Measurements from ENCODE around the gene PDLIM7. TPM values are rescaled to one million over a fixed set of nuclear protein-coding genes. Genes with fewer than 3 reads are reported as not detected.
A peak's percentile ranks its signal among the peaks of the same experiment; 100 is the strongest.

Gene PDLIM7
- total RNA-seq, 1 donor from 2014 or later: 118 TPM

GRCh38 chr5:177456976-177457851, 40.2 kb downstream of the PDLIM7 start:
- peak overlapping the region; percentile 68 for H3K27ac ChIP-seq
- no peaks in the 10 kb centered on the region for H3K9me3 ChIP-seq
- H3K36me3 ChIP-seq: peaks cover 0 to 8% of the 10 kb centered on the region in 2 donors
- H3K27me3 ChIP-seq: no peaks in the 10 kb centered on the region
- TF ChIP-seq CTCF (IDR thresholded peaks at IDR 0.05) (peak in 1 of 3 experiments; percentile 52), POLR2A (IDR thresholded peaks at IDR 0.05) (no peak)
- no peak overlapping the region for H3K4me3 ChIP-seq
- no peak for DNase-seq (ENCODE audit: extremely low spot score in 2 of 2)
- intact Hi-C loops (cut with DNase I): loop anchor here (5.0 to 10.0 kb wide), 2 partner anchors 40 to 142 kb away; partner anchors contain the start of genes MXD3 and PDLIM7
- peaks cover 36% of the 10 kb centered on the region for H3K4me1 ChIP-seq

- peak overlapping the region in 1 of 2 donors; percentile 63 for H3K4me3 ChIP-seq
- DNase-seq (ENCODE audit: extremely low spot score in 2 of 2): no peak
- peaks cover 36% of the 10 kb centered on the region for H3K4me1 ChIP-seq
- intact Hi-C loops (cut with DNase I): loop anchor here (5.0 to 10.0 kb wide), 2 partner anchors 41 to 142 kb away; partner anchors contain the start of genes MXD3 and PDLIM7
- H3K27me3 ChIP-seq: no peaks in the 10 kb centered on the region
- peaks cover 0 to 8% of the 10 kb centered on the region in 2 donors for H3K36me3 ChIP-seq
- H3K9me3 ChIP-seq: no peaks in the 10 kb centered on the region
- H3K27ac ChIP-seq: peak overlapping the region; percentile 68
- TF ChIP-seq CTCF (IDR thresholded peaks at IDR 0.05): no peak
- TF ChIP-seq POLR2A (IDR thresholded peaks at IDR 0.05): no peak
- no peak for TF ChIP-seq POLR2AphosphoS5 (IDR thresholded peaks at IDR 0.05; ENCODE audit: insufficient read depth in 1 of 2, low read depth in 1 of 2)
Observed at GRCh38 chr5:177456591-177456964, 40.8 kb downstream of the PDLIM7 start.

GRCh38 chr5:177455661-177456590, 41.5 kb downstream of the PDLIM7 start:
- H3K4me1 ChIP-seq: peaks cover 36% of the 10 kb centered on the region
- peak overlapping the region; percentile 74 for H3K27ac ChIP-seq
- DNase-seq (ENCODE audit: extremely low spot score in 2 of 2): no peak
- H3K36me3 ChIP-seq: peaks cover 0 to 8% of the 10 kb centered on the region in 2 donors
- peak overlapping the region; percentile 63 to 81 for H3K4me3 ChIP-seq
- H3K9me3 ChIP-seq: no peaks in the 10 kb centered on the region
- TF ChIP-seq POLR2A (IDR thresholded peaks at IDR 0.05) (no peak), POLR2AphosphoS5 (IDR thresholded peaks at IDR 0.05; ENCODE audit: insufficient read depth in 1 of 2, low read depth in 1 of 2) (peak; percentile 38 to 55), CTCF (IDR thresholded peaks at IDR 0.05) (peak; percentile 42 to 94 (median 72))
- no peaks in the 10 kb centered on the region for H3K27me3 ChIP-seq
- intact Hi-C loops (cut with DNase I): loop anchor here (2.0 to 10.0 kb wide), 3 partner anchors 41 to 141 kb away; partner anchors contain the start of genes MXD3 and PDLIM7

GRCh38 chr5:177455036-177455660, 42.3 kb downstream of the PDLIM7 start:
- Histone ChIP-seq H3K9me3 (no peaks in the 10 kb centered on the region), H3K27ac (peak overlapping the region; percentile 74), H3K36me3 (peaks cover 0 to 4% of the 10 kb centered on the region in 2 donors), H3K4me3 (peak overlapping the region; percentile 63 to 81), H3K4me1 (peaks cover 40% of the 10 kb centered on the region), H3K27me3 (no peaks in the 10 kb centered on the region)
- no peak for DNase-seq (ENCODE audit: extremely low spot score in 2 of 2)
- intact Hi-C loops (cut with DNase I): loop anchor here (2.0 to 10.0 kb wide), 3 partner anchors 42 to 140 kb away; partner anchors contain the start of genes MXD3 and PDLIM7
- TF ChIP-seq CTCF (IDR thresholded peaks at IDR 0.05) (peak in 2 of 3 experiments; percentile 57 to 77), POLR2A (IDR thresholded peaks at IDR 0.05) (no peak), POLR2AphosphoS5 (IDR thresholded peaks at IDR 0.05; ENCODE audit: insufficient read depth in 1 of 2, low read depth in 1 of 2) (no peak)

Measured in vagina (tissue), 2 donors.